Lower leg skin (tissue), 3 donors: Measurements from ENCODE around the gene LGR6.

ENCODE experiments used
- POLR2A ChIP-seq, 2 donors: fragments of 450-650 bp; IDR thresholded peaks; one replicate each; pipeline ENCODE4 v1.6.1; 2016 to 2017; ENCODE audit warnings: antibody characterized with exemption in 2 of 2, mild to moderate bottlenecking in 1 of 2, moderate library complexity in 1 of 2
- TF ChIP-seq, protein P1 (sequence below), 3 donors: fragments of 450-650 bp; IDR thresholded peaks; one replicate each; pipeline ENCODE4 v1.5.1; 2016; ENCODE audit warnings: antibody characterized with exemption in 3 of 3, mild to moderate bottlenecking in 3 of 3, moderate library complexity in 2 of 3

DNA sequence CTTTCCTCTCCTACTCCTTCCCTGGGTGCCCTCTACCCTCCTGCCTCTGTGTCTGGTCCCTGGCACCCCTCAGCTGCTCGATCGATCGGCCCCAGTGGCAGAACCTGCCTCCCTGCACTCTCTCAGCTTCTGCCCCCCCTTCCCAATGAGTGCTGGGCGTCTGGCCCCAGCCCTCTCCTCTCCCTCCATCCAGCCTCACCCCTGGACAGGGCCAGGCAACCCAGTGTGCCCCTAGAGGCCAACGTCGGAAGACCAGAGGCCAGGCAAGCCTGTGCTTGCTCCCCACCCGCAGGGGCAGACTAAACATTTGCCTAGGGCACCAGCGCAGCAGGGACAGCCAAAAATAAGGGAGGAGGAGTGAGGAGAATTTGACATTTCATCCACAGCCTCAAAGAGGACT lies 43.5 kb downstream of the LGR6 start:
- TF ChIP-seq, protein P1, sequence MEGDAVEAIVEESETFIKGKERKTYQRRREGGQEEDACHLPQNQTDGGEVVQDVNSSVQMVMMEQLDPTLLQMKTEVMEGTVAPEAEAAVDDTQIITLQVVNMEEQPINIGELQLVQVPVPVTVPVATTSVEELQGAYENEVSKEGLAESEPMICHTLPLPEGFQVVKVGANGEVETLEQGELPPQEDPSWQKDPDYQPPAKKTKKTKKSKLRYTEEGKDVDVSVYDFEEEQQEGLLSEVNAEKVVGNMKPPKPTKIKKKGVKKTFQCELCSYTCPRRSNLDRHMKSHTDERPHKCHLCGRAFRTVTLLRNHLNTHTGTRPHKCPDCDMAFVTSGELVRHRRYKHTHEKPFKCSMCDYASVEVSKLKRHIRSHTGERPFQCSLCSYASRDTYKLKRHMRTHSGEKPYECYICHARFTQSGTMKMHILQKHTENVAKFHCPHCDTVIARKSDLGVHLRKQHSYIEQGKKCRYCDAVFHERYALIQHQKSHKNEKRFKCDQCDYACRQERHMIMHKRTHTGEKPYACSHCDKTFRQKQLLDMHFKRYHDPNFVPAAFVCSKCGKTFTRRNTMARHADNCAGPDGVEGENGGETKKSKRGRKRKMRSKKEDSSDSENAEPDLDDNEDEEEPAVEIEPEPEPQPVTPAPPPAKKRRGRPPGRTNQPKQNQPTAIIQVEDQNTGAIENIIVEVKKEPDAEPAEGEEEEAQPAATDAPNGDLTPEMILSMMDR (IDR thresholded peaks at IDR 0.05): no peak
- no peak for TF ChIP-seq POLR2A (IDR thresholded peaks at IDR 0.05)
